Suprapubic skin (tissue), 4 donors: ENCODE data around the gene COASY. TPM values are rescaled to one million over a fixed set of nuclear protein-coding genes. Genes with fewer than 3 reads are reported as not detected.
A peak's percentile ranks its signal among the peaks of the same experiment; 100 is the strongest.

Source experiments
- DNase-seq, 2 donors: peaks; one replicate each; pipeline ENCODE4 v3.0.0-alpha.2; 2019; ENCODE audit warnings: low spot score in 2 of 2
- H3K27ac ChIP-seq: fragments of 200-600 bp; sonication (generic); one replicate; pipeline ENCODE4 v1.5.1; 2019
- H3K27me3 ChIP-seq: fragments of 200-600 bp; sonication (generic); one replicate; pipeline ENCODE4 v1.5.1; 2019
- H3K36me3 ChIP-seq: fragments of 200-600 bp; sonication (generic); one replicate; pipeline ENCODE4 v1.5.1; 2019
- H3K4me1 ChIP-seq: fragments of 200-600 bp; sonication (generic); one replicate; pipeline ENCODE4 v1.5.1; 2019
- H3K4me3 ChIP-seq: fragments of 200-600 bp; sonication (generic); one replicate; pipeline ENCODE4 v1.5.1; 2019; ENCODE audit warnings: mild to moderate bottlenecking
- H3K9me3 ChIP-seq: fragments of 200-600 bp; sonication (generic); one replicate; pipeline ENCODE4 v1.5.1; 2019
- EP300 ChIP-seq: sonication (generic); formaldehyde crosslinking; IDR thresholded peaks from one replicate; pipeline ENCODE4 v1.6.1; 2017; ENCODE audit warnings: antibody characterized with exemption
- POLR2A ChIP-seq, 2 donors: fragments of 450-650 bp; IDR thresholded peaks; one replicate each; pipeline ENCODE4 v1.6.1; 2017; ENCODE audit warnings: antibody characterized with exemption in 2 of 2, mild to moderate bottlenecking in 2 of 2, moderate library complexity in 2 of 2
- POLR2AphosphoS5 ChIP-seq, 3 donors: sonication (generic); formaldehyde crosslinking; IDR thresholded peaks; one replicate each; pipeline ENCODE4 v1.6.1; 2017; ENCODE audit warnings: antibody characterized with exemption in 3 of 3
- WGBS: methylation state at CpG from one replicate; pipeline ENCODE4 v1.1.5; 2018; 5-methylcytosine and 5-hydroxymethylcytosine counted together
- total RNA-seq, 4 donors: library from RNA; depleted of rRNA; stranded (reverse); fragments of >200 nt; gene quantifications; one replicate each; pipeline ENCODE4 v1.1.0, GENCODE V29; 2016
- TF ChIP-seq, protein P1 (sequence below), 2 donors: fragments of 200-600 bp in 1 of 2; fragments of 450-650 bp in 1 of 2; sonication (generic) in 1 of 2; IDR thresholded peaks; one replicate each; pipeline ENCODE4 v1.5.1; 2016 to 2019; ENCODE audit warnings: antibody characterized with exemption in 2 of 2, mild to moderate bottlenecking in 1 of 2, moderate library complexity in 1 of 2

The COASY gene
- total RNA-seq, 4 donors from 2014 or later = 41.1 to 54.0 (median 46.0) TPM

DNA sequence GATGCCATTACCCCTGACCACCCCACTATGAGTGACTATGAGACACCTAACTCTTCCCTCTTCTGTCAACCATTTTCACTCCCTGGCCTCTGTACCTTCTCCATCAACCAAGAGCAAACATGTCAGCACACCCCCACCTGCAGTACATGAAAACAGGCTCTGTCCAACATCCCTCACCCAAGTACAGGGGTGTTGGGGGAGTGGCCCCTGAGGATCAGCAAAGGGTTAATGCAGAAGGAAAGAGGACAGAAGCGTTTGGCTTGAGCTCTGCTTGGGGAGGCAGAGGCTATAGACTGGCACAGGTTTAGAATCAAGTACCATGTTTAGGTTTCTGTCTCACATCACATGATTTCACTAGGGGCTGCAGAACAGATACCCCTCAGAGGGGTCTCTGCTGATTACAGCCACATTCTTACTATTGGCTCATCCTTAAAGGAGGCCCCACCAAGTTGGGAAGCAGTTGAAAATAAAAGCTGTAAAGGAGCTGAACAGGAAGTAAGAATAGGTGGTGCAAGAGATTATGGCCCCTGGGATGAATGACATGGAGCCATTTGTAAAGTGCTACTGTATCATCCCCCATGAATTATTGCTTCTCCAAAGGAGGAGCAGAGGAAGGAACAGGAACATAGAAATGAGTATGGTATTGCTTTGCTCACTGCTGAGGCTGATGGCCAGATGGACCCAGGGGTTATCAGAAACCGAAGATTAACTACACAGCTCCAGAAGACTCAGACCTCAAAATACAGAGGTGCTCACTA is 18.0 kb downstream of the COASY start:
- Histone ChIP-seq H3K4me1 (peaks cover 20% of the 10 kb centered on the region), H3K36me3 (peaks cover 57% of the 10 kb centered on the region), H3K9me3 (no peaks in the 10 kb centered on the region), H3K4me3 (no peak overlapping the region), H3K27me3 (no peaks in the 10 kb centered on the region), H3K27ac (no peak overlapping the region)
- no peak for DNase-seq
- TF ChIP-seq EP300 = no peak
- no peak for TF ChIP-seq POLR2A (IDR thresholded peaks at IDR 0.05)
- TF ChIP-seq POLR2AphosphoS5 (IDR thresholded peaks at IDR 0.05) = no peak
- TF ChIP-seq, protein P1, sequence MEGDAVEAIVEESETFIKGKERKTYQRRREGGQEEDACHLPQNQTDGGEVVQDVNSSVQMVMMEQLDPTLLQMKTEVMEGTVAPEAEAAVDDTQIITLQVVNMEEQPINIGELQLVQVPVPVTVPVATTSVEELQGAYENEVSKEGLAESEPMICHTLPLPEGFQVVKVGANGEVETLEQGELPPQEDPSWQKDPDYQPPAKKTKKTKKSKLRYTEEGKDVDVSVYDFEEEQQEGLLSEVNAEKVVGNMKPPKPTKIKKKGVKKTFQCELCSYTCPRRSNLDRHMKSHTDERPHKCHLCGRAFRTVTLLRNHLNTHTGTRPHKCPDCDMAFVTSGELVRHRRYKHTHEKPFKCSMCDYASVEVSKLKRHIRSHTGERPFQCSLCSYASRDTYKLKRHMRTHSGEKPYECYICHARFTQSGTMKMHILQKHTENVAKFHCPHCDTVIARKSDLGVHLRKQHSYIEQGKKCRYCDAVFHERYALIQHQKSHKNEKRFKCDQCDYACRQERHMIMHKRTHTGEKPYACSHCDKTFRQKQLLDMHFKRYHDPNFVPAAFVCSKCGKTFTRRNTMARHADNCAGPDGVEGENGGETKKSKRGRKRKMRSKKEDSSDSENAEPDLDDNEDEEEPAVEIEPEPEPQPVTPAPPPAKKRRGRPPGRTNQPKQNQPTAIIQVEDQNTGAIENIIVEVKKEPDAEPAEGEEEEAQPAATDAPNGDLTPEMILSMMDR (IDR thresholded peaks at IDR 0.05) = no peak
- WGBS = 48% methylated on average over 2 of the region's 2 CpGs

DNA sequence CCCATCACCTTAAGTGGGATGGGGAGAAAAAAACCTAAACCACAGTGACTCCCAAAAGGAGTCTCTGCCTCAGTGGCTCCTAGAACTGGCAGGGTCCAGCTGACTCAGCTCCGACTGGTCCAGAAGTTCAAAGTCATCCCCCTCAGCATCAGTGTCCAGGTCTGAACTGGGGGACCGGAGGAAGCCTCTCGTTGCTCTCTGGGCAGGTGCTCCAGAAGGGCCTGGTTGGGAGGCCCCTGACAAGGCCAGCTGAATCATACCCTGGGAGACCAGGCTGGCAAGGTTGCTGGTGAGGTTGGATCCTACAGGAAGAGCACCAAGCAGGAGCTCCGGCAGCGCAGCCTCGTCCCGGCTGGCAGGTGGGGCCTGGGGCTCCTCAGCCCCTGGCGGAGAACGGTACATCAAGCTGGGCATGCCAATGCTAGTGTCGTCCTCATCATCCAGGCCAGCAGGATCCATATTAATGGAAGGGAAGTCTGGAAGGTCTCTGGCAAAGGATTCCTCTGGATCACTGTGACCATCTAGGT is 19.9 kb downstream of the COASY start:
- H3K9me3 ChIP-seq = no peaks in the 10 kb centered on the region
- peaks cover 37% of the 10 kb centered on the region for H3K4me1 ChIP-seq
- no peak overlapping the region for H3K27ac ChIP-seq
- no peak overlapping the region for H3K4me3 ChIP-seq
- peaks cover 71% of the 10 kb centered on the region for H3K36me3 ChIP-seq
- H3K27me3 ChIP-seq = no peaks in the 10 kb centered on the region
- DNase-seq = no peak
- no peak for TF ChIP-seq POLR2AphosphoS5 (IDR thresholded peaks at IDR 0.05)
- 83% methylated on average over 4 of the region's 10 CpGs for WGBS

DNA sequence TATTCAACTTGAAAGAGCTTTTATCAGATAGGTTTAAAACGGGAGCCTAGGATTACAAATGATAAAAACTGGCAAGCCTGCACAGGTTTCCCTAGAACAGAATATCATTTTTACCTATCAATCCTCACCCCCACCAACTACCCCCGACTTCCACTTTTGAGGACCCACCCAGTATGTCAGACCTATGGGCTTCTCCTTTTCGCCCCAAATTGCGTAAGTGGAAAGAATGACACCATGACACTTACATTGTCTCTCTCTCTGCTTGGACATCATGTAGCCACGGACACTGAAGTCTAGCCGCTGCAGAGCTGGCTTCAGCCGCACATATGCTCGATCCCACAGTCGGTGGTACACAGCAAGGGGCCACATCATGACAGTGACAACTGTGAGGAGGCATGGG is 22.9 kb downstream of the COASY start:
- H3K27me3 ChIP-seq = no peaks in the 10 kb centered on the region
- no peak overlapping the region for H3K4me3 ChIP-seq
- peaks cover 37% of the 10 kb centered on the region for H3K4me1 ChIP-seq
- 71% methylated on average over 9 of the region's 9 CpGs for WGBS
- DNase-seq = no peak
- TF ChIP-seq POLR2AphosphoS5 (IDR thresholded peaks at IDR 0.05) (no peak), POLR2A (IDR thresholded peaks at IDR 0.05) (no peak), EP300 (no peak)
- TF ChIP-seq, protein P1 (IDR thresholded peaks at IDR 0.05) = no peak
- H3K36me3 ChIP-seq = peaks cover 86% of the 10 kb centered on the region
- H3K27ac ChIP-seq = peak overlapping the region; percentile 26
- H3K9me3 ChIP-seq = no peaks in the 10 kb centered on the region

DNA sequence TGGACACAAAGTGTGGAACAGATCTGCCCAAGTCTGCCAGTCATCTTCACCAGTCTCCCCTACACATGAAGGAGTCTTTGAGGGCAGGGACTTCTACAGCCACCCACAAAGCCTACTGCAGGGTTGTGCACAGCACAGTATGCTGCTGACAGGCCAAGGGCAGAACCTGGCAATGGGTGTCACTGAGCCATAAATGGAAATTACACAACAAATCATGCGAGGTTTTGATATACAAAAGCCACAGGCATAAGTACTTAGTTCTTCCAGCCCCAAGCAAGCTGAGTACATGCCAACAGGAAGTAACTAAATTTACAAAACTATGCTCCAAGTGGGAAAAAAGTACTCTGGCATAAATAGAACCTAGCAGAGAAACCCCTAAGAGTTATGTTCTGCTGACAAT is 23.4 kb downstream of the COASY start:
- Histone ChIP-seq H3K9me3 (no peaks in the 10 kb centered on the region), H3K4me3 (no peak overlapping the region), H3K36me3 (peaks cover 86% of the 10 kb centered on the region), H3K4me1 (peaks cover 37% of the 10 kb centered on the region), H3K27me3 (no peaks in the 10 kb centered on the region), H3K27ac (peak overlapping the region; percentile 26)
- 6% methylated on average over 1 of the region's 1 CpG for WGBS
- TF ChIP-seq POLR2AphosphoS5 (IDR thresholded peaks at IDR 0.05) (no peak), EP300 (no peak), POLR2A (IDR thresholded peaks at IDR 0.05) (no peak)
- TF ChIP-seq, protein P1 (IDR thresholded peaks at IDR 0.05) = no peak
- DNase-seq = no peak

DNA sequence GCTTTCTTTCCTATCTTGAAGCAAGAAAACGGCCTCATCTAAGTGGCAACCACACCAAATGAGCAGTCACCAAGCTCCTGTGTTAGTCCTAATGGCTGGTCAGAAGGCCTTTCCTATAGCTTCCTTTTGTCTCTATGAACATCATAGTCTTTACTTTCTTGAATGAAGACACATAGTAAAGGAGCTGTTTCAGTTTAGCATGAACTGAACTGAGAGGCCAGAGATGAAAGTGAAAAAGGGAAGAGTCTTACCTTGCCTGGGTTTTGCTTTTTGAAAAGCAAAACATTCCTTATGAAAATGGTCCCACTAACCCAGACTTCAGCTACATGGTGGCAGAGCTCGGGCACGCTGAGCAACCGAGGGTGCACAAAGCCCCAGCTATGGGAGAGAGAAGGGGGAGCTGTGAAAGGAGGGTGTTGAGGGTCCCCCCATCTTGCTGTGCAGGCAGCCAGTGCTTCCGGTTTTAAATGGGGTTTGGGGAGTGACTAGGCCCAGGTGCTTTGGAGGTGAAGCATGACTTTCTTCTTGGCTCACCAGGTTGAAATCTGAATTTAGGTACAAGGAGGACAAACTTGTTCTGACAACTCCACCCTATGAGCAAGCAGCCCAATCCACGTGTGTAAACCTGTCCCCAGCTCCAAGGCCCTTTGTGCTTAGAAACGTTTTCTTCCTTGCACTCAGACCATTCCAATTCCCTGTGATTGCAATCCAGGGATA is 24.7 kb downstream of the COASY start:
- Histone ChIP-seq H3K27me3 (no peaks in the 10 kb centered on the region), H3K4me3 (no peak overlapping the region), H3K9me3 (no peaks in the 10 kb centered on the region), H3K4me1 (peaks cover 37% of the 10 kb centered on the region), H3K36me3 (peaks cover 88% of the 10 kb centered on the region), H3K27ac (peak overlapping the region; percentile 73)
- DNase-seq = no peak
- TF ChIP-seq POLR2AphosphoS5 (IDR thresholded peaks at IDR 0.05) = peak in 1 of 3 donors; percentile 38
- no peak for TF ChIP-seq POLR2A (IDR thresholded peaks at IDR 0.05)
- TF ChIP-seq, protein P1 (IDR thresholded peaks at IDR 0.05) = no peak
- WGBS = 56% methylated on average over 7 of the region's 7 CpGs
